RPMI8226 (cell line): Measurements from ENCODE around the gene ZNF189.

Source experiments
- DNase-seq: peaks from one replicate; pipeline ENCODE4 v3.0.0-alpha.2; 2015

ZNF189 gene

GRCh38 chr9:101398068-101398929 is at the start of gene ZNF189, which contains the start of gene MRPL50:
TSS of gene ZNF189 (plus strand) at chr9:101398851. CDS start at chr9:101399157, 306 bp downstream.
TSS of gene MRPL50 (minus strand) at chr9:101398618. CDS start at chr9:101398592, 26 bp downstream.
- DNase-seq, result peak; percentile 95

GRCh38 chr9:101350285-101350684 is 48.4 kb upstream of the ZNF189 start:
- DNase-seq, result no peak

- DNase-seq, result no peak
Observed at GRCh38 chr9:101352892-101353463, 45.7 kb upstream of the ZNF189 start.

- no peak for DNase-seq
Observed at GRCh38 chr9:101353683-101354082, 45.0 kb upstream of the ZNF189 start.

- DNase-seq, result no peak
Observed at GRCh38 chr9:101354143-101354764, 44.4 kb upstream of the ZNF189 start.

GRCh38 chr9:101354765-101355708 is 43.6 kb upstream of the ZNF189 start:
- DNase-seq, result no peak

- no peak for DNase-seq
Observed at GRCh38 chr9:101356619-101357018, 42.0 kb upstream of the ZNF189 start.

- DNase-seq, result no peak
Observed at GRCh38 chr9:101359679-101360078, 39.0 kb upstream of the ZNF189 start.

- DNase-seq, result no peak
Observed at GRCh38 chr9:101360647-101361046, 38.0 kb upstream of the ZNF189 start.

- no peak for DNase-seq
Observed at GRCh38 chr9:101362450-101362849, 36.2 kb upstream of the ZNF189 start.

GRCh38 chr9:101365181-101365580 is 33.5 kb upstream of the ZNF189 start:
- no peak for DNase-seq

- no peak for DNase-seq
Observed at GRCh38 chr9:101366038-101366756, 32.5 kb upstream of the ZNF189 start.

GRCh38 chr9:101367323-101367722 is 31.3 kb upstream of the ZNF189 start:
- no peak for DNase-seq

- DNase-seq, result no peak
Observed at GRCh38 chr9:101369286-101369685, 29.4 kb upstream of the ZNF189 start.

GRCh38 chr9:101369884-101370531 is 28.6 kb upstream of the ZNF189 start:
- DNase-seq, result no peak

- no peak for DNase-seq
Observed at GRCh38 chr9:101371813-101372212, 26.8 kb upstream of the ZNF189 start.

- no peak for DNase-seq
Observed at GRCh38 chr9:101372327-101373118, 26.1 kb upstream of the ZNF189 start.

- no peak for DNase-seq
Observed at GRCh38 chr9:101375546-101375945, 23.1 kb upstream of the ZNF189 start.

GRCh38 chr9:101376111-101376848 is 22.4 kb upstream of the ZNF189 start:
- DNase-seq, result no peak

GRCh38 chr9:101380295-101380694 is 18.4 kb upstream of the ZNF189 start:
- no peak for DNase-seq
